Measurements from ENCODE around the gene WDFY2. TPM values are rescaled to one million over a fixed set of nuclear protein-coding genes. Genes with fewer than 3 reads are reported as not detected.

The WDFY2 gene
- total RNA-seq, 1 donor from 2014 or later = 16.2 TPM

GRCh38 chr13:51539887-51540286 is 44.4 kb upstream of the WDFY2 start:
- H3K27me3 ChIP-seq (ENCODE audit: insufficient read depth, low read length) = no peaks in the 10 kb centered on the region
- DNase-seq (ENCODE audit: low read depth) (no peak), FAIRE-seq (no peak)
- no peak overlapping the region for H3K4me2 ChIP-seq (ENCODE audit: low read length)
- H3K4me1 Mint-ChIP-seq (ENCODE audit: low read depth, unreplicated experiment) = peaks cover 25% of the 10 kb centered on the region
- H3K4me1 ChIP-seq (ENCODE audit: insufficient read depth, low read length) = no peaks in the 10 kb centered on the region
- H3K27ac ChIP-seq (ENCODE audit: low read depth, low read length) = no peak overlapping the region
- no peak overlapping the region for H3K4me3 Mint-ChIP-seq (ENCODE audit: unreplicated experiment)
- H3K79me2 ChIP-seq (ENCODE audit: insufficient read depth, low read length) = no peaks in the 10 kb centered on the region
- no peaks in the 10 kb centered on the region for H3K36me3 Mint-ChIP-seq (ENCODE audit: low read depth, unreplicated experiment)
- H3K4me3 ChIP-seq (ENCODE audit: insufficient read depth, low read depth, low read length) = no peak overlapping the region
- TF ChIP-seq CTCF (IDR thresholded peaks at IDR 0.05; ENCODE audit: insufficient read depth, low read depth, low read length) (no peak), EZH2 (IDR thresholded peaks at IDR 0.05; ENCODE audit: insufficient read depth, low read length) (no peak)
- no peaks in the 10 kb centered on the region for H3K27me3 Mint-ChIP-seq (ENCODE audit: low read depth, unreplicated experiment)
- no peaks in the 10 kb centered on the region for H3K36me3 ChIP-seq (ENCODE audit: insufficient read depth, low read length)
- H3K9me3 Mint-ChIP-seq (ENCODE audit: unreplicated experiment) = no peaks in the 10 kb centered on the region
- H2AFZ ChIP-seq (ENCODE audit: low read depth, low read length) = no peak overlapping the region
- no peaks in the 10 kb centered on the region for H3K9me3 ChIP-seq (ENCODE audit: insufficient read depth, low read depth, low read length)
- no peak overlapping the region for H3K27ac Mint-ChIP-seq (ENCODE audit: unreplicated experiment)
- no peak overlapping the region for H3K9ac ChIP-seq (ENCODE audit: low read length)
- no peaks in the 10 kb centered on the region for H4K20me1 ChIP-seq (ENCODE audit: insufficient read depth, low read length)

GRCh38 chr13:51541037-51541436 is 43.2 kb upstream of the WDFY2 start:
- no peak overlapping the region for H3K27ac Mint-ChIP-seq (ENCODE audit: unreplicated experiment)
- no peak for TF ChIP-seq CTCF (IDR thresholded peaks at IDR 0.05; ENCODE audit: insufficient read depth, low read depth, low read length)
- TF ChIP-seq EZH2 (IDR thresholded peaks at IDR 0.05; ENCODE audit: insufficient read depth, low read length) = no peak

GRCh38 chr13:51541809-51542258 is 42.4 kb upstream of the WDFY2 start:
- H3K4me1 Mint-ChIP-seq (ENCODE audit: low read depth, unreplicated experiment) = peaks cover 25% of the 10 kb centered on the region
- FAIRE-seq (no peak), DNase-seq (ENCODE audit: low read depth) (no peak)
- H3K9me3 Mint-ChIP-seq (ENCODE audit: unreplicated experiment) = no peaks in the 10 kb centered on the region
- no peaks in the 10 kb centered on the region for H3K27me3 Mint-ChIP-seq (ENCODE audit: low read depth, unreplicated experiment)
- H2AFZ ChIP-seq (ENCODE audit: low read depth, low read length) = no peak overlapping the region
- no peaks in the 10 kb centered on the region for H3K27me3 ChIP-seq (ENCODE audit: insufficient read depth, low read length)
- H3K36me3 ChIP-seq (ENCODE audit: insufficient read depth, low read length) = no peaks in the 10 kb centered on the region
- no peak overlapping the region for H3K4me3 Mint-ChIP-seq (ENCODE audit: unreplicated experiment)
- H3K27ac ChIP-seq (ENCODE audit: low read depth, low read length) = no peak overlapping the region
- no peaks in the 10 kb centered on the region for H3K9me3 ChIP-seq (ENCODE audit: insufficient read depth, low read depth, low read length)
- H3K4me1 ChIP-seq (ENCODE audit: insufficient read depth, low read length) = no peaks in the 10 kb centered on the region
- no peak overlapping the region for H3K9ac ChIP-seq (ENCODE audit: low read length)
- no peaks in the 10 kb centered on the region for H3K79me2 ChIP-seq (ENCODE audit: insufficient read depth, low read length)
- H4K20me1 ChIP-seq (ENCODE audit: insufficient read depth, low read length) = no peaks in the 10 kb centered on the region
- TF ChIP-seq CTCF (IDR thresholded peaks at IDR 0.05; ENCODE audit: insufficient read depth, low read depth, low read length) (no peak), EZH2 (IDR thresholded peaks at IDR 0.05; ENCODE audit: insufficient read depth, low read length) (no peak)
- H3K27ac Mint-ChIP-seq (ENCODE audit: unreplicated experiment) = peak overlapping the region; percentile 42
- no peak overlapping the region for H3K4me3 ChIP-seq (ENCODE audit: insufficient read depth, low read depth, low read length)
- H3K4me2 ChIP-seq (ENCODE audit: low read length) = no peak overlapping the region
- H3K36me3 Mint-ChIP-seq (ENCODE audit: low read depth, unreplicated experiment) = no peaks in the 10 kb centered on the region

More at GRCh38 chr13:51541037-51541436, 43.2 kb upstream of the WDFY2 start:
- Histone ChIP-seq H3K9me3 (ENCODE audit: insufficient read depth, low read depth, low read length) (no peaks in the 10 kb centered on the region), H3K27me3 (ENCODE audit: insufficient read depth, low read length) (no peaks in the 10 kb centered on the region), H3K36me3 (ENCODE audit: insufficient read depth, low read length) (no peaks in the 10 kb centered on the region), H3K9ac (ENCODE audit: low read length) (no peak overlapping the region), H3K4me2 (ENCODE audit: low read length) (no peak overlapping the region), H3K4me3 (ENCODE audit: insufficient read depth, low read depth, low read length) (no peak overlapping the region), H3K27ac (ENCODE audit: low read depth, low read length) (no peak overlapping the region), H4K20me1 (ENCODE audit: insufficient read depth, low read length) (no peaks in the 10 kb centered on the region), H3K79me2 (ENCODE audit: insufficient read depth, low read length) (no peaks in the 10 kb centered on the region), H3K4me1 (ENCODE audit: insufficient read depth, low read length) (no peaks in the 10 kb centered on the region), H2AFZ (ENCODE audit: low read depth, low read length) (no peak overlapping the region)
- H3K4me1 Mint-ChIP-seq (ENCODE audit: low read depth, unreplicated experiment) = peaks cover 25% of the 10 kb centered on the region
- no peaks in the 10 kb centered on the region for H3K27me3 Mint-ChIP-seq (ENCODE audit: low read depth, unreplicated experiment)
- FAIRE-seq = no peak
- H3K9me3 Mint-ChIP-seq (ENCODE audit: unreplicated experiment) = no peaks in the 10 kb centered on the region
- no peak overlapping the region for H3K4me3 Mint-ChIP-seq (ENCODE audit: unreplicated experiment)
- DNase-seq (ENCODE audit: low read depth) = no peak
- no peaks in the 10 kb centered on the region for H3K36me3 Mint-ChIP-seq (ENCODE audit: low read depth, unreplicated experiment)
